Osteoblast (primary cell): Measurements from ENCODE around the gene CWC27. TPM values are rescaled to one million over a fixed set of nuclear protein-coding genes. Genes with fewer than 3 reads are reported as not detected.
A peak's percentile ranks its signal among the peaks of the same experiment; 100 is the strongest.

Experiments
- DNase-seq: peaks from one replicate; pipeline ENCODE4 v3.0.0; 2011; ENCODE audit warnings: low spot score, mixed read lengths; ENCODE audit not compliant: insufficient read length; ENCODE audit errors: missing footprints
- H2AFZ ChIP-seq: 2 replicates; pipeline ENCODE4 v1.6.0; 2011; ENCODE audit warnings: mild to moderate bottlenecking, low read length
- H3K27ac ChIP-seq: 2 replicates; pipeline ENCODE4 v1.5.1; 2011; ENCODE audit warnings: mild to moderate bottlenecking, low read depth, low read length, moderate library complexity
- H3K27me3 ChIP-seq: 2 replicates; pipeline ENCODE4 v1.6.0; 2012; ENCODE audit warnings: mild to moderate bottlenecking, control low read depth, inconsistent platforms, low read length, moderate library complexity; ENCODE audit not compliant: insufficient read depth
- H3K36me3 ChIP-seq: 2 replicates; pipeline ENCODE4 v1.5.1; 2011; ENCODE audit warnings: mild to moderate bottlenecking, low read length, control low read depth, moderate library complexity; ENCODE audit not compliant: insufficient read depth
- H3K4me1 ChIP-seq: 2 replicates; pipeline ENCODE4 v1.5.1; 2011; ENCODE audit warnings: mild to moderate bottlenecking, low read length, control low read depth, moderate library complexity; ENCODE audit not compliant: insufficient read depth
- H3K4me2 ChIP-seq: 2 replicates; pipeline ENCODE4 v1.6.0; 2011; ENCODE audit warnings: mild to moderate bottlenecking, low read length; ENCODE audit not compliant: insufficient read depth
- H3K4me3 ChIP-seq: fragments of 200-600 bp; sonication (generic); 3 replicates; pipeline ENCODE4 v1.5.1; 2012; ENCODE audit warnings: mild to moderate bottlenecking, low read length, inconsistent platforms; ENCODE audit not compliant: insufficient read depth
- H3K79me2 ChIP-seq: 2 replicates; pipeline ENCODE4 v1.6.0; 2012; ENCODE audit warnings: mild to moderate bottlenecking, low read length, control low read depth, inconsistent platforms; ENCODE audit not compliant: insufficient read depth
- H3K9me3 ChIP-seq: 2 replicates; pipeline ENCODE4 v1.5.1; 2011; ENCODE audit warnings: low read depth, low read length, control low read depth
- H4K20me1 ChIP-seq: 2 replicates; pipeline ENCODE4 v1.6.0; 2012; ENCODE audit warnings: mild to moderate bottlenecking, low read length, control low read depth; ENCODE audit not compliant: insufficient read depth
- CTCF ChIP-seq: IDR thresholded peaks from 2 replicates; pipeline ENCODE4 v1.5.1; 2011; ENCODE audit warnings: mild to moderate bottlenecking, low read depth, low read length, moderate library complexity; ENCODE audit errors: extremely low read depth
- total RNA-seq: library from RNA; depleted of rRNA; stranded (reverse); fragments of >200 nt; gene quantifications from 2 replicates; pipeline ENCODE4 v1.2.3, GENCODE V29; 2012

CWC27 gene
- total RNA-seq, 1 donor = 13.4 TPM

- TF ChIP-seq CTCF = no peak
- no peak for DNase-seq
- peaks cover 18% of the 10 kb centered on the region for H3K36me3 ChIP-seq
- H3K79me2 ChIP-seq = peaks cover 91% of the 10 kb centered on the region
- peaks cover 8% of the 10 kb centered on the region for H3K4me1 ChIP-seq
- H2AFZ ChIP-seq = no peak overlapping the region
- no peaks in the 10 kb centered on the region for H3K9me3 ChIP-seq
- H4K20me1 ChIP-seq = peaks cover 16% of the 10 kb centered on the region
- H3K4me3 ChIP-seq = no peak overlapping the region
- no peak overlapping the region for H3K4me2 ChIP-seq
- no peak overlapping the region for H3K27ac ChIP-seq
- H3K27me3 ChIP-seq = no peaks in the 10 kb centered on the region
Measured at GRCh38 chr5:64763948-64764503, 4.7 kb upstream of the CWC27 start.

- no peaks in the 10 kb centered on the region for H3K27me3 ChIP-seq
- H2AFZ ChIP-seq = no peak overlapping the region
- TF ChIP-seq CTCF = no peak
- H4K20me1 ChIP-seq = peaks cover 11% of the 10 kb centered on the region
- H3K9me3 ChIP-seq = no peaks in the 10 kb centered on the region
- H3K79me2 ChIP-seq = peaks cover 91% of the 10 kb centered on the region
- H3K4me2 ChIP-seq = peak overlapping the region; percentile 9
- H3K4me1 ChIP-seq = peaks cover 20% of the 10 kb centered on the region
- no peak overlapping the region for H3K4me3 ChIP-seq
- DNase-seq = no peak
- H3K36me3 ChIP-seq = peaks cover 15% of the 10 kb centered on the region
- H3K27ac ChIP-seq = peak overlapping the region; percentile 2
Measured at GRCh38 chr5:64765804-64766504, 2.8 kb upstream of the CWC27 start.

- no peak for DNase-seq
- peaks cover 11% of the 10 kb centered on the region for H4K20me1 ChIP-seq
- peaks cover 91% of the 10 kb centered on the region for H3K79me2 ChIP-seq
- peak overlapping the region; percentile 95 for H3K27ac ChIP-seq
- peaks cover 15% of the 10 kb centered on the region for H3K36me3 ChIP-seq
- H2AFZ ChIP-seq = no peak overlapping the region
- no peak for TF ChIP-seq CTCF
- H3K27me3 ChIP-seq = no peaks in the 10 kb centered on the region
- H3K4me3 ChIP-seq = peak overlapping the region; percentile 75
- no peaks in the 10 kb centered on the region for H3K9me3 ChIP-seq
- H3K4me2 ChIP-seq = peak overlapping the region; percentile 91
- peaks cover 20% of the 10 kb centered on the region for H3K4me1 ChIP-seq
Measured at GRCh38 chr5:64766941-64767340, 1.8 kb upstream of the CWC27 start.

- peak overlapping the region; percentile 96 for H2AFZ ChIP-seq
- peak overlapping the region; percentile 75 for H3K4me3 ChIP-seq
Measured at GRCh38 chr5:64767959-64768357, 772 bp upstream of the CWC27 start.

More at GRCh38 chr5:64767959-64768357, 772 bp upstream of the CWC27 start:
- H3K4me2 ChIP-seq = peak overlapping the region; percentile 91
- H3K27me3 ChIP-seq = no peaks in the 10 kb centered on the region
- peaks cover 11% of the 10 kb centered on the region for H4K20me1 ChIP-seq
- no peak for DNase-seq
- H3K79me2 ChIP-seq = peaks cover 90% of the 10 kb centered on the region
- peaks cover 15% of the 10 kb centered on the region for H3K36me3 ChIP-seq
- no peak for TF ChIP-seq CTCF
- peaks cover 20% of the 10 kb centered on the region for H3K4me1 ChIP-seq
- H3K27ac ChIP-seq = peak overlapping the region; percentile 95
- no peaks in the 10 kb centered on the region for H3K9me3 ChIP-seq
